MM.1S (cell line): ENCODE measurements around the gene ZCCHC7.

Experiments
- DNase-seq: peaks from one replicate; pipeline ENCODE4 v3.0.0-alpha.2; 2015
- H2AFZ ChIP-seq: fragments of 300-600 bp; sonication (generic); 2 replicates; pipeline ENCODE4 v1.6.0; 2016; ENCODE audit warnings: antibody characterized with exemption, low read length
- H3F3A ChIP-seq: fragments of 300-600 bp; sonication (generic); 2 replicates; pipeline ENCODE4 v1.6.1; 2016; ENCODE audit warnings: mild to moderate bottlenecking, antibody characterized with exemption, low read length, moderate library complexity, mixed read lengths; ENCODE audit not compliant: insufficient read depth
- H3K27ac ChIP-seq: fragments of 300-600 bp; sonication (generic); 2 replicates; pipeline ENCODE4 v1.5.1; 2016; ENCODE audit warnings: mild to moderate bottlenecking, low read length
- H3K27me3 ChIP-seq: fragments of 300-600 bp; sonication (generic); replicated peaks from 2 replicates; pipeline ENCODE4 v1.6.0; 2016; ENCODE audit warnings: low read length; ENCODE audit not compliant: insufficient read depth
- H3K36me3 ChIP-seq: fragments of 300-600 bp; sonication (generic); replicated peaks from 2 replicates; pipeline ENCODE4 v1.6.1; 2016; ENCODE audit warnings: mild to moderate bottlenecking, low read length, mixed read lengths; ENCODE audit not compliant: insufficient read depth
- H3K4me1 ChIP-seq: fragments of 300-600 bp; sonication (generic); 2 replicates; pipeline ENCODE4 v1.6.1; 2016; ENCODE audit warnings: low read length, mixed read lengths
- H3K4me2 ChIP-seq: fragments of 300-600 bp; sonication (generic); 2 replicates; pipeline ENCODE4 v1.6.0; 2016; ENCODE audit warnings: low read depth, low read length
- H3K4me3 ChIP-seq: fragments of 300-600 bp; sonication (generic); 2 replicates; pipeline ENCODE4 v1.5.1; 2016; ENCODE audit warnings: low read length, mixed read lengths
- H3K79me2 ChIP-seq: fragments of 300-600 bp; sonication (generic); 2 replicates; pipeline ENCODE4 v1.6.1; 2016; ENCODE audit warnings: mixed run types, low read length, mixed read lengths
- H3K9ac ChIP-seq: fragments of 300-600 bp; sonication (generic); 2 replicates; pipeline ENCODE4 v1.6.1; 2016; ENCODE audit warnings: low read length, mixed read lengths
- H3K9me2 ChIP-seq: fragments of 300-600 bp; sonication (generic); replicated peaks from 2 replicates; pipeline ENCODE4 v1.6.1; 2016; ENCODE audit warnings: mild to moderate bottlenecking, low read length, mixed read lengths; ENCODE audit not compliant: insufficient read depth
- H3K9me3 ChIP-seq: fragments of 300-600 bp; sonication (generic); replicated peaks from 2 replicates; pipeline ENCODE4 v1.6.1; 2016; ENCODE audit warnings: mild to moderate bottlenecking, low read length, mixed read lengths; ENCODE audit not compliant: insufficient read depth
- H4K20me1 ChIP-seq: fragments of 300-600 bp; sonication (generic); 2 replicates; pipeline ENCODE4 v1.6.1; 2016; ENCODE audit warnings: mild to moderate bottlenecking, low read length, moderate library complexity, mixed read lengths; ENCODE audit not compliant: insufficient read depth
- CTCF ChIP-seq: fragments of 300-600 bp; sonication (generic); IDR thresholded peaks from 2 replicates; pipeline ENCODE4 v1.5.1; 2016; ENCODE audit warnings: antibody characterized with exemption, low read length, mixed read lengths
- EZH2 ChIP-seq: fragments of 300-600 bp; sonication (generic); optimal IDR thresholded peaks from 2 replicates; pipeline ENCODE3; 2017; ENCODE audit warnings: low read depth, mild to moderate bottlenecking, antibody characterized with exemption, low read length, mixed read lengths
- EZH2phosphoT487 ChIP-seq: fragments of 300-600 bp; sonication (generic); IDR thresholded peaks from 2 replicates; pipeline ENCODE4 v1.6.1; 2018; ENCODE audit warnings: antibody characterized with exemption, low read length

ZCCHC7 gene

GRCh38 chr9:37311938-37312708 is 191.7 kb downstream of the ZCCHC7 start:
- no peaks in the 10 kb centered on the region for H3K9me2 ChIP-seq
- H3K4me2 ChIP-seq, result no peak overlapping the region
- TF ChIP-seq EZH2, result no peak
- no peak for TF ChIP-seq EZH2phosphoT487
- TF ChIP-seq CTCF, result no peak
- H3K36me3 ChIP-seq, result no peaks in the 10 kb centered on the region
- H3K9me3 ChIP-seq, result no peaks in the 10 kb centered on the region
- DNase-seq, result no peak
- H3K27ac ChIP-seq, result no peak overlapping the region
- no peaks in the 10 kb centered on the region for H4K20me1 ChIP-seq
- H3F3A ChIP-seq, result no peaks in the 10 kb centered on the region
- no peak overlapping the region for H2AFZ ChIP-seq
- H3K79me2 ChIP-seq, result no peaks in the 10 kb centered on the region
- H3K27me3 ChIP-seq, result no peaks in the 10 kb centered on the region
- no peak overlapping the region for H3K4me3 ChIP-seq
- H3K4me1 ChIP-seq, result no peaks in the 10 kb centered on the region
- no peak overlapping the region for H3K9ac ChIP-seq

- H3K4me1 ChIP-seq, result no peaks in the 10 kb centered on the region
- no peak for TF ChIP-seq EZH2phosphoT487
- no peak for TF ChIP-seq CTCF
- no peak for TF ChIP-seq EZH2
- H3K4me2 ChIP-seq, result no peak overlapping the region
- no peaks in the 10 kb centered on the region for H3F3A ChIP-seq
- H3K79me2 ChIP-seq, result no peaks in the 10 kb centered on the region
- no peak overlapping the region for H2AFZ ChIP-seq
- no peaks in the 10 kb centered on the region for H4K20me1 ChIP-seq
- no peaks in the 10 kb centered on the region for H3K27me3 ChIP-seq
- H3K27ac ChIP-seq, result no peak overlapping the region
- H3K4me3 ChIP-seq, result no peak overlapping the region
- no peak overlapping the region for H3K9ac ChIP-seq
- H3K36me3 ChIP-seq, result no peaks in the 10 kb centered on the region
- no peaks in the 10 kb centered on the region for H3K9me2 ChIP-seq
- H3K9me3 ChIP-seq, result no peaks in the 10 kb centered on the region
- no peak for DNase-seq
Measured at GRCh38 chr9:37324261-37324683, 203.9 kb downstream of the ZCCHC7 start.

GRCh38 chr9:37324691-37325490 is 204.5 kb downstream of the ZCCHC7 start:
- H3K4me3 ChIP-seq, result no peak overlapping the region
- H3K4me1 ChIP-seq, result no peaks in the 10 kb centered on the region
- H3F3A ChIP-seq, result no peaks in the 10 kb centered on the region
- no peak overlapping the region for H3K27ac ChIP-seq
- no peaks in the 10 kb centered on the region for H4K20me1 ChIP-seq
- no peak overlapping the region for H2AFZ ChIP-seq
- no peaks in the 10 kb centered on the region for H3K36me3 ChIP-seq
- no peaks in the 10 kb centered on the region for H3K9me2 ChIP-seq
- no peaks in the 10 kb centered on the region for H3K79me2 ChIP-seq
- H3K9ac ChIP-seq, result no peak overlapping the region
- no peaks in the 10 kb centered on the region for H3K9me3 ChIP-seq
- no peak for DNase-seq
- no peak for TF ChIP-seq EZH2phosphoT487
- TF ChIP-seq CTCF, result no peak
- no peak for TF ChIP-seq EZH2
- H3K4me2 ChIP-seq, result no peak overlapping the region
- no peaks in the 10 kb centered on the region for H3K27me3 ChIP-seq
